Gastroesophageal sphincter (tissue), 3 donors: ENCODE data around the gene PTK6.

Experiments used
- EP300 ChIP-seq: sonication (generic); formaldehyde crosslinking; IDR thresholded peaks from one replicate; pipeline ENCODE4 v1.6.1; 2017; ENCODE audit warnings: antibody characterized with exemption, mild to moderate bottlenecking
- POLR2AphosphoS5 ChIP-seq: sonication (generic); formaldehyde crosslinking; IDR thresholded peaks from one replicate; pipeline ENCODE4 v1.6.1; 2017; ENCODE audit warnings: antibody characterized with exemption
- TF ChIP-seq, protein P1 (sequence below), 4 experiments: fragments of 200-600 bp in 2 of 4; fragments of 450-650 bp in 2 of 4; sonication (generic) in 1 of 4; IDR thresholded peaks; one replicate each; pipeline ENCODE4 v1.5.1; 2017 to 2019; ENCODE audit warnings: antibody characterized with exemption in 4 of 4, mild to moderate bottlenecking in 2 of 4, moderate library complexity in 2 of 4

DNA sequence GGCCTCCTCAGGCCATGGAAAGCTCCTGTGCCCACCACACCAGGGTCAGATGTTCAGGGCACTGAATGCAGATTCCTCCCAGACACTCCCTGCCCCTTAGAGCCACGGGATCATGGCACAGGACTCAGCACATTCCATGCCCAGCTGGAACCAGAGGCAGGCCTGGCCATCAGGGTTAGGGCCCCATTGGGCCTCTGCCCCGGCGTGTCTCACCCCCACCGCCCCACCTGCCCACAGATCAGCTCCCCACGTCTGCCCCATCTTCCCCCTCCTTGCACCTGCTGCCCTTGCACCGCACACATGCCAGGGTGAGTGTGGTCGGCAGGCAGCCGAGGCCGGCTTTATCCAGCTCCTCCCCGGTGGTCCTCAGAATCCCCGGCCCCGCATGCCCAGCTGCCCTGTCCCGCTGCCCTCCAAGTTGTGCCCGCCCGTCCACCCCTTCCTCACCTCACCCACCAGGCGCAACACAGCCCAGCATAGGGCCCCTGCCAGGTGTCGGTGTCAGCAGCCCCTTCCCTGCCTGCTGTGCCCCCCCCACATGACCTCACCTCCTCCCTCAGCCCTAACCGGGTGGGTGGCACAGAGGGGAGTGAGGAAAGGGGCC, 12.6 kb upstream of the PTK6 start:
- TF ChIP-seq, protein P1, sequence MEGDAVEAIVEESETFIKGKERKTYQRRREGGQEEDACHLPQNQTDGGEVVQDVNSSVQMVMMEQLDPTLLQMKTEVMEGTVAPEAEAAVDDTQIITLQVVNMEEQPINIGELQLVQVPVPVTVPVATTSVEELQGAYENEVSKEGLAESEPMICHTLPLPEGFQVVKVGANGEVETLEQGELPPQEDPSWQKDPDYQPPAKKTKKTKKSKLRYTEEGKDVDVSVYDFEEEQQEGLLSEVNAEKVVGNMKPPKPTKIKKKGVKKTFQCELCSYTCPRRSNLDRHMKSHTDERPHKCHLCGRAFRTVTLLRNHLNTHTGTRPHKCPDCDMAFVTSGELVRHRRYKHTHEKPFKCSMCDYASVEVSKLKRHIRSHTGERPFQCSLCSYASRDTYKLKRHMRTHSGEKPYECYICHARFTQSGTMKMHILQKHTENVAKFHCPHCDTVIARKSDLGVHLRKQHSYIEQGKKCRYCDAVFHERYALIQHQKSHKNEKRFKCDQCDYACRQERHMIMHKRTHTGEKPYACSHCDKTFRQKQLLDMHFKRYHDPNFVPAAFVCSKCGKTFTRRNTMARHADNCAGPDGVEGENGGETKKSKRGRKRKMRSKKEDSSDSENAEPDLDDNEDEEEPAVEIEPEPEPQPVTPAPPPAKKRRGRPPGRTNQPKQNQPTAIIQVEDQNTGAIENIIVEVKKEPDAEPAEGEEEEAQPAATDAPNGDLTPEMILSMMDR (IDR thresholded peaks at IDR 0.05), result no peak
- no peak for TF ChIP-seq EP300
- no peak for TF ChIP-seq POLR2AphosphoS5
